ENCODE measurements around the gene SCAF11.

- TF ChIP-seq, protein P1, sequence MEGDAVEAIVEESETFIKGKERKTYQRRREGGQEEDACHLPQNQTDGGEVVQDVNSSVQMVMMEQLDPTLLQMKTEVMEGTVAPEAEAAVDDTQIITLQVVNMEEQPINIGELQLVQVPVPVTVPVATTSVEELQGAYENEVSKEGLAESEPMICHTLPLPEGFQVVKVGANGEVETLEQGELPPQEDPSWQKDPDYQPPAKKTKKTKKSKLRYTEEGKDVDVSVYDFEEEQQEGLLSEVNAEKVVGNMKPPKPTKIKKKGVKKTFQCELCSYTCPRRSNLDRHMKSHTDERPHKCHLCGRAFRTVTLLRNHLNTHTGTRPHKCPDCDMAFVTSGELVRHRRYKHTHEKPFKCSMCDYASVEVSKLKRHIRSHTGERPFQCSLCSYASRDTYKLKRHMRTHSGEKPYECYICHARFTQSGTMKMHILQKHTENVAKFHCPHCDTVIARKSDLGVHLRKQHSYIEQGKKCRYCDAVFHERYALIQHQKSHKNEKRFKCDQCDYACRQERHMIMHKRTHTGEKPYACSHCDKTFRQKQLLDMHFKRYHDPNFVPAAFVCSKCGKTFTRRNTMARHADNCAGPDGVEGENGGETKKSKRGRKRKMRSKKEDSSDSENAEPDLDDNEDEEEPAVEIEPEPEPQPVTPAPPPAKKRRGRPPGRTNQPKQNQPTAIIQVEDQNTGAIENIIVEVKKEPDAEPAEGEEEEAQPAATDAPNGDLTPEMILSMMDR (conservative IDR thresholded peaks at IDR 0.05; ENCODE audit: low read length) = no peak
- no peak for TF ChIP-seq EZH2phosphoT487 (IDR thresholded peaks at IDR 0.05; ENCODE audit: borderline replicate concordance, low read depth, low read length)
Observed at GRCh38 chr12:45981075-45981837, 9.1 kb downstream of the SCAF11 start.
